ENCODE data around the gene UGT1A9. TPM values are rescaled to one million over a fixed set of nuclear protein-coding genes. Genes with fewer than 3 reads are reported as not detected.

The UGT1A9 gene
- total RNA-seq, 1 donor from 2014 or later = 1.5 TPM

GRCh38 chr2:233816771-233817170 is 145.1 kb downstream of the UGT1A9 start:
- DNase-seq (ENCODE audit: low spot score) = no peak

- DNase-seq (ENCODE audit: low spot score) = no peak
Observed at GRCh38 chr2:233817361-233817911, 145.7 kb downstream of the UGT1A9 start.

- no peak for DNase-seq (ENCODE audit: low spot score)
Observed at GRCh38 chr2:233817995-233818638, 146.4 kb downstream of the UGT1A9 start.

GRCh38 chr2:233818639-233819621 is 147.2 kb downstream of the UGT1A9 start:
- DNase-seq (ENCODE audit: low spot score) = no peak

- DNase-seq (ENCODE audit: low spot score) = no peak
Observed at GRCh38 chr2:233819884-233820773, 148.4 kb downstream of the UGT1A9 start.

- DNase-seq (ENCODE audit: low spot score) = no peak
Observed at GRCh38 chr2:233820774-233821105, 149.0 kb downstream of the UGT1A9 start.

- no peak for DNase-seq (ENCODE audit: low spot score)
Observed at GRCh38 chr2:233821196-233821595, 149.5 kb downstream of the UGT1A9 start.

- no peak for DNase-seq (ENCODE audit: low spot score)
Observed at GRCh38 chr2:233821709-233822100, 150.0 kb downstream of the UGT1A9 start.

- no peak for DNase-seq (ENCODE audit: low spot score)
Observed at GRCh38 chr2:233822101-233822771, 150.5 kb downstream of the UGT1A9 start.

Other genes with a start within 250 kb of the UGT1A9 start
- 79.2 TPM for gene USP40, start 105.1 kb upstream of the UGT1A9 start, total RNA-seq
- 4.4 TPM for gene UGT1A8, start 54.3 kb upstream of the UGT1A9 start, total RNA-seq
- gene UGT1A10, start 35.5 kb upstream of the UGT1A9 start, total RNA-seq = 3.0 TPM
- 7.7 TPM for gene UGT1A7, start 10.0 kb downstream of the UGT1A9 start, total RNA-seq
- 134 TPM for gene UGT1A6, start 21.0 kb downstream of the UGT1A9 start, total RNA-seq
- 21.3 TPM for gene UGT1A5, start 41.0 kb downstream of the UGT1A9 start, total RNA-seq
- gene UGT1A4, start 46.8 kb downstream of the UGT1A9 start, total RNA-seq = 23.2 TPM
- 20.8 TPM for gene UGT1A3, start 57.1 kb downstream of the UGT1A9 start, total RNA-seq
- 21.8 TPM for gene UGT1A1, start 88.4 kb downstream of the UGT1A9 start, total RNA-seq
- 9.3 TPM for gene MROH2A, start 106.4 kb downstream of the UGT1A9 start, total RNA-seq
- gene HJURP, start 182.6 kb downstream of the UGT1A9 start, total RNA-seq = 0.31 TPM
- gene TRPM8, start 245.5 kb downstream of the UGT1A9 start, total RNA-seq = not detected

Measured in ureter (tissue), 1 donor.